T-helper 1 cell treated with Interleukin-12 subunit alpha and Interleukin-12 subunit beta and Interleukin-4 antibody, amounts not matched to agents 30 ng/mL and 1 ng/mL, for 36 hours (primary cell): Measurements from ENCODE around the gene SLC39A6. TPM values are rescaled to one million over a fixed set of nuclear protein-coding genes. Genes with fewer than 3 reads are reported as not detected.
"Not testable (repeated sequence)": the region's sequence is repeated elsewhere in the genome, so short reads cannot be mapped to it uniquely, and the experiment has no call there.

ENCODE experiments used
- intact Hi-C: fragments of 100-400 bp; cut with micrococcal nuclease; formaldehyde crosslinking; loops from one replicate; pipeline ENCODE4 v1.15.1; 2024
- total RNA-seq: library from RNA; stranded (reverse); gene quantifications from 2 replicates; pipeline ENCODE4 v1.2.3, GENCODE V29; 2022

The SLC39A6 gene
- total RNA-seq, result 28.5 and 30.5 TPM in 2 replicates

DNA sequence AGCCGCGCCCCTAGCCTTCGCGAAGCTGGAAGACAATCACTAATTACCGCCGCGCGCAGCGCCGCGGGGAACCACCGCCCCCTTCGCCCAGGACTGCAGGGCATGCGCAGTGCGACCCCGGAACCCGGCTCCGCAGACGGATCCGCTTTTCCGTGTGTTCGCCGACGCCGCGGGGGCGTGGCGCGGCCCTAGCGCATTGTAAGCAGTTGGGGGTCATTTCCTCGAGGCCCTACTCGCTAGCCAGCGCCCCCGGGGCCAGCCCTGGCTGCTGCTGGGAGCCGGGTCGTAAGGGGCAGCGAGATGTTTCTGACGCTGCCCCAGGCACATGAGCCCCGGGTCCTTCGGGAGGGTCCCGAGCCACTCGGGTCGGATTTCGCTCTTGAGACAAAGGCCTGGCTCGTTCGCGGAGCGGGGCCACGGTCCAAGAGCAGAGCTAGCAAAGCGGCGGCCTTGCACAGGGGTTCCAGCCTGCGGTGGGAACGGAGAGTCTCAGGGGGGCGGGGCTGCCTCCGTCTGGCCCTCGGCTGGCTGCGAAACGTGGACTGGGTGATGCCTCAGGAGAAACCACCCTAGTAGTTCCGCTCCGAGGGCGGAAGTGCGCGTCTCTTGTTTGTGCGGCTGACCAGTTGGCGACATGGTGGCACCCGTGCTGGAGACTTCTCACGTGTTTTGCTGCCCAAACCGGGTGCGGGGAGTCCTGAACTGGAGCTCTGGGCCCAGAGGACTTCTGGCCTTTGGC lies at the start of gene SLC39A6, which contains the start of gene ELP2:
SLC39A6 (minus strand) TSS at position 41 of the 739 bp plus-strand sequence. CDS start 2,333 bp downstream, outside the sequence.
ELP2 (plus strand) TSS at position 600 of the 739 bp plus-strand sequence; CDS start at position 635, 35 bp downstream.
- intact Hi-C loops, result loop anchor here (1.0 to 5.0 kb wide), 12 partner anchors 13 to 889 kb away; partner anchors contain the start of genes GALNT1, INO80C, KIAA1328 and MOCOS

- intact Hi-C loops, result no loop called here
Observed at GRCh38 chr18:36177913-36178312, 48.8 kb upstream of the SLC39A6 start.

- intact Hi-C loops, result no loop called here
Observed at GRCh38 chr18:36176711-36177110, 47.6 kb upstream of the SLC39A6 start.

DNA sequence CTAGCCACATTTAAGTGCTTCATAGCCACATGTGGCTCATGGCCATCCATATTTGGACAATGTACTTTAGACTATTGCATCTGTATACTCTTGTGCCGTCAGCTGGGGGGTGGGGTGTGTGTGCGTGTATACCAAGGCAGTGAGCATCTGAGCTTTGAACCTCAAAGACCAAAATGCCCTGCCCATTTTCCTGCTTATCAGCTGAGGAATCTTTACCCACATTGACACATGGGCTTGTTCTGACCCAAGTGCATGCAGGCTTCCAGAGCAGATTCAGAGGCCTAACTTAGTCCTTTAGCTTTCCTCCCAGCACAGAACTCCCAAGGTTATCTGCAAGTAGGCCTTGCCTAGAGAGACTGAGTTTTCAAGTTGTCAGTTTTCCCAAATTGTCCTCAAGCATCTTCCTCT lies 47.0 kb upstream of the SLC39A6 start:
- intact Hi-C loops, result no loop called here

GRCh38 chr18:36175481-36175880 lies 46.3 kb upstream of the SLC39A6 start:
- intact Hi-C loops, result no loop called here

GRCh38 chr18:36169938-36170337 lies 40.8 kb upstream of the SLC39A6 start:
- intact Hi-C loops, result no loop called here

DNA sequence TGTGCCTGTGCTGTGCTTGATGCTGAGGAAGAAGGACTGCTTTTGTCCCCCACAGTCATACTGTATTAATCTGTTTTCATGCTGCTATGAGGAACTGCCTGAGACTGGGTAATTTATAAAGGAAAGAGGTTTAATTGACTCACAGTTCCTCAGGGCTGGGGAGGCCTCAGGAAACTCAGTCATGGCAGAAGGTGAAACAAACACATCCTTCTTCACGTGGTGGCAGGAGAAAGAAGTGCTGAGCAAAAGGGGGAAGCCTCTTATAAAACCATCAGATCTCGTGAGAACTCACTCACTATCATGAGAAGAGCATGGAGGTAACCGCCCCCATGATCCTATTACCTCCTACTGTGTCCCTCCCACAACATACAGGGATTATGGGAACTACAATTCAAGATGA lies 39.2 kb upstream of the SLC39A6 start:
- intact Hi-C loops, result not testable (repeated sequence)

GRCh38 chr18:36167692-36168218 lies 38.6 kb upstream of the SLC39A6 start:
- intact Hi-C loops, result no loop called here

DNA sequence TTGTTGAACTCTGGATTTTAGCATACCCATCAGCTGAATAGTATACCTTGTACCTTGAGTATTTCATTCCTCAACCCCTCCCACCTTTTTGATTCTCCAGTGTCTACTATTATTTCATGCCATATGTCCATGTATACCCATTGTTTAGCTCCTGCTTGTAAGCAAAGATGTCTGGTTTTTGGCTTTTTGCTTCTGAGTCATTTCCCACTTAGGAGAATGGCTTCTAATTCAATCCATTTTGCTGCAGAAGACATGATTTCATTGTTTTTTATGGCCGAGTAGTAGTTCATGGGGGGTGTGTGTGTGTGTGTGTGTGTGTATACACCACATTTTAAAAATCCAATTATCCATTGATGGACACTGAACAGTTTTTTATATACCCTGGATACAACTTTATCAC lies 33.8 kb upstream of the SLC39A6 start:
- intact Hi-C loops, result no loop called here

DNA sequence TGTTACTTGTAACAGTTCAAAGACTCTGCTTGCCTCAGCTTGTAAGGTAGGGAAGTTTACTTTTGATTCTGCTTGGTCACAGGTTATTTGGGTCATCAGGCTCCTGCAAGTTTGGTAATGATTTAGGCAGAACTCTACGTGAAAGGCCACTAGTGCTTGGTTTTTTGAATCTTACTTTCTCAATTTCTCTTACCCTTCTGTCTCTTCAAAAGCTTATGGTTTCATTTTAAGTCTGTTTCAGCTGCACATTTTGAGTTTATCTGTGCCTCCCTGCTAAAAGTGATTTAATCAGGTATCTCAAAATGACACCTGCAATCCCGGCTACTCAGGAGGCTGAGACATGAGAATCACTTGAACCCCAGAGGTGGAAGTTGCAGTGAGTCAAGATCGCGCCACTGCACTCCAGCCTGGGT lies 31.8 kb upstream of the SLC39A6 start:
- intact Hi-C loops, result no loop called here

DNA sequence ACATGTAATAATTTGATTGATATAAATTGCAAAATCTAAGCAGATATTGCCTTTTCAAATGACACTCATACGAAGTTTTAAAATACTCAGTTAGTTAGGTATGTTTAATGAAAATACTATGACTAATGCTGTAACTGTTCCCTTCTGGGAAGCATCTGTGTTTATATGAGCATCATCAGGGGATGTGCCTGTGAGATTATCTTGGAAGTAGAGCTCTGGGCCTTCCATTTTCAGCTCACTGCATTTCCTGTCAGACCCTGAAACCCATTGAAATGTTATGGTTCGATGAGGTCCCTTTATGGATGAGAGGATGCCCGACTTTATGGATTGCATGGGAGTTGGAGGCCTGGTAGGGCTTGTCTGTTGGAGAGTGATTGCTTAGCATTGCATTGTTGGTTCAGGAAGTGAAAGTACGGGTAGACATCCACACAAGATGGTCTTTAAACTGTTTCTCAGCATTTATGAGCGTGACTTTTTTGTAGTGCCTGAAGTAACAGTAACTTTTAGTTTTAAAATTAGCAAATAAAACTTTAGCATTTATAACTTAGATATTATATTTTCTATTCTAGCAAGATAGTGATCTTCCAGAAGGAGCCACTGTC lies 29.2 kb upstream of the SLC39A6 start:
- intact Hi-C loops, result no loop called here

DNA sequence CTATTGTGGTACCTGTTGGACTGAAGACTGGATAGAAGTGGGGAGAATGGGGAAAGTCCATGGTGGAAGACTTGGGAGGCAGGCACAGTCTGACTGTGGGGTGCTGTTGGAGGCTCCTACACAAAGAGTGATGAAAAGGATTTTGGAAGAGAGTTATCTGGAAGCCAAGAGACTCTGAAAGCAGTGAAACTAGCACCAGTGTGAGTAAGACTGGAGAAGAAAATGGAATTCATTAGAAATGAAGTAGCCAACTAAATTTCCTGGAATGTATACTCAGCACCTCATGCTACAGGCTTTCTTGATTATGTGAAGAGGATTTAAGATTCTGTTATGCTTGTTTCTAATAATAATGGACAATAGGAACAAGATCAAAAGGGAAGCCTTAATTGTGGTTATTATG lies 28.3 kb upstream of the SLC39A6 start:
- intact Hi-C loops, result no loop called here

GRCh38 chr18:36155851-36156757 lies 27.0 kb upstream of the SLC39A6 start:
- intact Hi-C loops, result no loop called here

DNA sequence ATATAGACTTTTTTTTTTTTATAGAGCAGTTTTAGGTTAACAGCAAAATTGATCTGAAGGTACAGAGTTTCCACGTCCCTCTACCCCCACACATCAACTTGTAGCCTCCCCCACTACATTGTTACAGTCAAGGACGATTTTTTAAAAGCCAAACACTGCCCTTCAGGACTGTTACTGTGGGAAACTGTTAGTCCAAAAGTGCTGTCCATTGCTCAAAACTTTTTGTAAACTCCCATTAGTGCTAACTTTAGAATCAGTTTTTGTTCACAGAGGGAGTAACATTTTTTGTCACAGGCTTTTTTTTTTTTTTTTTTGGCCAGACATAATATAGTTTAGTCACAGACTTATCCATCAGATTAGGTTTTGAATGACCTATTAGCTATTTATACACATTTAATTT lies 24.6 kb upstream of the SLC39A6 start:
- intact Hi-C loops, result no loop called here

- intact Hi-C loops, result no loop called here
Observed at GRCh38 chr18:36153203-36153602, 24.1 kb upstream of the SLC39A6 start.

GRCh38 chr18:36152781-36153180 lies 23.6 kb upstream of the SLC39A6 start:
- intact Hi-C loops, result no loop called here

GRCh38 chr18:36149514-36150289 lies 20.6 kb upstream of the SLC39A6 start:
- intact Hi-C loops, result no loop called here

DNA sequence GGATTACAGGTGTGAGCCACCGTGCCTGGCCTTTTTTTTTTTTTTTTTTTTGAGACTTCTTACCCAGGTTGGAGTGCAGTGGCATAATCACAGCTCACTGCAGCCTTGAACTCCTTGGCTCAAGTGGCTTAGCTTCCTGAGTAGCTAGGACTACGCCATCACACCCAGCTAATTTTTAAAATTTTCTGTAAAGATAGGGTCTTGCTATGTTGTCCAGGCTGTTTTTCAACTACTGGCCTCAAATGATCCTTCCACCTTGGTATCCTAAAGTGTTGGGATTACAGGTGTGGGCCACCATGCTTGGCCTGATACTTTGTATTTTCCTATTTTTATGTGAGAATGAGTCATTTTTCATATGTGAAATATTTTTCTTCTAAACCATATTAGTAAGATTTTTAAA lies 14.3 kb upstream of the SLC39A6 start:
- intact Hi-C loops, result loop anchor here (2.0 kb wide), 1 partner anchor 15 kb away; the partner anchor contains the start of genes ELP2 and SLC39A6

DNA sequence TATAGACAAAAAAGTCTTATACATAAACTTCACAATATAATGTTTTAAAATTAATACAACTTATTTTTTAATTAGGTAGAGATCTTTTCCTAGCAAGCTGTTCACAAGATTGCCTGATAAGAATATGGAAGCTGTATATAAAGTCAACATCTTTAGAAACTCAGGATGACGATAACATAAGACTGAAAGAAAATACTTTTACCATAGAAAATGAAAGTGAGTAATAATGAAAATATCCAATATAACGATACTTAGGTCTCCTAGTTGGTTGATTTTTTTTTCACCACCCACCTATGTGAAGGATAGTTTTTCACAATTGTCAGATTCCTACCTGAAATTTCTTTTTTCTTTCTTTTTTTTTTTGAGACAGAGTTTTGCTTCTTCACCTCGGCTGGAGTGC lies 13.6 kb upstream of the SLC39A6 start:
- intact Hi-C loops, result loop anchor here (2.0 kb wide), 1 partner anchor 14 kb away; the partner anchor contains the start of genes ELP2 and SLC39A6

DNA sequence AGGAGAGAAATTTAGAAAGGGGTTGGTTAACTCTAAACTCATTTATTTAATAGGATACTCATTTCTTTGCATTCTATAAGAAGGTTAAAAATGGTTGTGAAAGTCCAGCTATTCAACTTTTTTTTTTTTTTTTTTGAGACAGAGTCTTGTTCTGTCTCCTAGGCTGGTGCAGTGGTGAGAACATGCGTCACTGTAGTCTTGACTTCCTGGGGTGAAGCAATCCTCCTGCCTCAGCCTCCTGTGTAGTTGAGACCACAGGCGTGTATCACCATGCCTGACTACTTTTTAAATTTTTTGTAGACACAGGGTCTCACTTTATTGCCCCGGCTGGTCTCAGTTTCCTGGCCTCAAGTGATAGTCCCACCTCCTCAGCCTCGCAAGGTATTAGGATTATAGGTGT lies 12.4 kb upstream of the SLC39A6 start:
- intact Hi-C loops, result no loop called here
